ENCODE results near the gene BPNT1. TPM values are rescaled to one million over a fixed set of nuclear protein-coding genes. Genes with fewer than 3 reads are reported as not detected.

The BPNT1 gene
- total and polyA plus RNA-seq, 2 experiments from 2014 or later: 12.2 to 25.1 TPM

DNA sequence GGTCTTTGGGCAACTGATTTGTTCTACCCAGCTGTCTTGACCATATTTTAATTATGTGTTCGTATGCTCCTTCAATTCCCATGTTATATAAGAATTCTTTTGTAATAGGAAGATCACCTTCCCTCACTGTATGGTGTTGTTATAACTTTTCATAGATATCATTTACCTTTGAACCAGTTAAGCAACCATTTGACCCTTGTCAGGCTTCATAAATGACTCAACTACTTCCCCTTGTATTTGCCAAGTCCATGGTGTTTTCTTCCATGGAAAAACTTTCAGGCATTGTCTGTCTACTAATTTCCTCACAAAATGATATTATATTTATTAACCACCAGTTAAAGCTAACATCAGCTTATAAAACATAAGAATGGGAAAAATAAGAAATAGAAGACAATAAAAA, 5.1 kb downstream of the BPNT1 start:
- no peaks in the 10 kb centered on the region for H3K9me2 ChIP-seq (ENCODE audit: insufficient read depth)
- peaks cover 61% of the 10 kb centered on the region for H3K79me2 ChIP-seq (ENCODE audit: insufficient read depth)
- no peak overlapping the region for H3K27ac ChIP-seq
- H3K9ac ChIP-seq: no peak overlapping the region
- H3K9me3 ChIP-seq (ENCODE audit: low read depth): no peaks in the 10 kb centered on the region
- H3K4me2 ChIP-seq (ENCODE audit: unreplicated experiment): no peak overlapping the region
- no peak for DNase-seq
- H3K4me3 ChIP-seq: no peak overlapping the region
- H3K4me1 ChIP-seq (ENCODE audit: insufficient read depth): no peaks in the 10 kb centered on the region
- H2AFZ ChIP-seq: no peak overlapping the region
- H3F3A ChIP-seq (ENCODE audit: insufficient read depth): no peaks in the 10 kb centered on the region
- no peaks in the 10 kb centered on the region for H3K27me3 ChIP-seq (replicated peaks; ENCODE audit: insufficient read depth)
- WGBS, 2 experiments (ENCODE audit: low coverage in 1 of 2, low lambda C conversion rate in 2 of 2, missing lambda C conversion rate in 2 of 2): 97% methylated on average over 1 of the region's 1 CpG
- H4K20me1 ChIP-seq (ENCODE audit: insufficient read depth): no peaks in the 10 kb centered on the region
- no peaks in the 10 kb centered on the region for H3K36me3 ChIP-seq (ENCODE audit: low read depth)
- TF ChIP-seq EZH2 (IDR thresholded peaks at IDR 0.05; ENCODE audit: insufficient read depth, poor library complexity, severe bottlenecking): no peak
- no peak for TF ChIP-seq EZH2phosphoT487 (IDR thresholded peaks at IDR 0.05; ENCODE audit: insufficient read depth, low read depth)
- in situ Hi-C loops (cut with MboI): no loop called here

DNA sequence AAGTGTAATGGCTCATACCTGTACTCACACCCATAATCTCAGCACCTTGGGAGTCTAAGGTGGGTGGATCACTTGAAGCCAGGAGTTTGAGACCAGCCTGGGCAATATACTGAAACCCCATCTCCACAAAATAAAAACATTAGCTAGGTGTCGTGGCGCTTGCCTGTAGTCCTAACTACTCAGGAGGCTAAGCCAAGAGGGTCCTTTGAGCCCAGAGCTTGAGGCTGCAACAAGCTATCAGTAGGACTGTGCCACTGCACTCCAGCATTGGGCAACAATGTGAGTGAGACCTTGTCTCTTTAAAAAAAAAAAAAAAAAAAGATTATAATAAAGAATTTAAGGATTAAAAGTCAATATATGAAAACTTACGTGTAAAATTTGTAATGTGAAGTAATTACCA, 11.7 kb downstream of the BPNT1 start:
- no peak overlapping the region for H3K9ac ChIP-seq
- no peak for TF ChIP-seq EZH2phosphoT487 (IDR thresholded peaks at IDR 0.05; ENCODE audit: insufficient read depth, low read depth)
- TF ChIP-seq EZH2 (IDR thresholded peaks at IDR 0.05; ENCODE audit: insufficient read depth, poor library complexity, severe bottlenecking): no peak
- no peaks in the 10 kb centered on the region for H4K20me1 ChIP-seq (ENCODE audit: insufficient read depth)
- H3K36me3 ChIP-seq (ENCODE audit: low read depth): peaks cover under 1% of the 10 kb centered on the region
- DNase-seq: no peak
- H3K9me3 ChIP-seq (ENCODE audit: low read depth): no peaks in the 10 kb centered on the region
- in situ Hi-C loops (cut with MboI): no loop called here
- peaks cover 6% of the 10 kb centered on the region; the same call in 1 of the 2 replicates for H3K79me2 ChIP-seq (ENCODE audit: insufficient read depth)
- H3F3A ChIP-seq (ENCODE audit: insufficient read depth): peaks cover 3% of the 10 kb centered on the region; the same call in 1 of the 2 replicates
- no peaks in the 10 kb centered on the region for H3K4me1 ChIP-seq (ENCODE audit: insufficient read depth)
- H2AFZ ChIP-seq: no peak overlapping the region
- WGBS, 2 experiments (ENCODE audit: low coverage in 1 of 2, low lambda C conversion rate in 2 of 2, missing lambda C conversion rate in 2 of 2): 94 to 96% methylated on average over 3 of the region's 3 CpGs
- no peaks in the 10 kb centered on the region for H3K9me2 ChIP-seq (ENCODE audit: insufficient read depth)
- H3K4me3 ChIP-seq: no peak overlapping the region
- no peak overlapping the region for H3K4me2 ChIP-seq (ENCODE audit: unreplicated experiment)
- H3K27me3 ChIP-seq (replicated peaks; ENCODE audit: insufficient read depth): no peaks in the 10 kb centered on the region
- H3K27ac ChIP-seq: no peak overlapping the region

DNA sequence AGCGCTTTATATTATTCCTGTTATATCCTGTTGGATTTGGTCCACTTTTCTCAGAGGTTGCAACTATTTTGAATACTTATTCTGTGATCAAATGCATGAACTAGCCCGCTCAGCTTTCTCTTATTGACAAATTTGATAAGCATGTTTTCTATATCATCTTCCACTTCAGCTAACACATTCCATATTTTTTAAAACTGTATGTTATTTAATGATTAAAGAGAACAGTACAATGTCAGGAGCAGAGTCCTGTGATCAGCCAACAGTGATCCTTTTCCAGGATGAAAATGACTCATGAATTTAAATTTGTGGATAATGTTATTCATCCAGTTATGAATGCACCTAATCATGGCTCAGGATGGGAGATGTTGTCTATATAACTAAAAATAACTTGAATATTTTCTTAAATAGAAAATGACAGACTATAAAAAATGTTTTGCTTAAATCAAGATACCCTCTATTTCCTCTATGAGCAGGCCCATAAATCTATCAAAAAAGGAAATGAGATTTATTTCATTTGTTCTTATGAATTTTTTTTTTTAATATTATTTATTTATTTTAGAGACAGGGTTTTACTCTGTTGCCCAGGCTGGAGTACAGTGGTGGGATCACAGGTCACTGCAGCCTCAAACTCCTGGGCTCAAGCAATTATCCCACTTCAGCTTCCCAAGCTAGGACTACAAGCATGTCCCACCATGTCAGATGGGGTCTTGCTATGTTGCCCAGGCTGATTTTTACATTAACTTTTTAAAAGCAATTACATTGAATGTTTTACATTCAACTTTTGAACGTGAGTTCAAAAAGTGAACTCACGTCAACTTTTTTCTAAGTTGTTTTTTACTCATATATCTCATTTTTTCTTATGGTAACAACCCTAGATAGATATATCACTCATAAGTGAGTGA, 12.5 kb downstream of the BPNT1 start:
- TF ChIP-seq EZH2phosphoT487 (IDR thresholded peaks at IDR 0.05; ENCODE audit: insufficient read depth, low read depth): no peak
- TF ChIP-seq EZH2 (IDR thresholded peaks at IDR 0.05; ENCODE audit: insufficient read depth, poor library complexity, severe bottlenecking): no peak
- in situ Hi-C loops (cut with MboI): no loop called here
- Histone ChIP-seq H3K4me3 (no peak overlapping the region), H3F3A (ENCODE audit: insufficient read depth) (peaks cover 3% of the 10 kb centered on the region; the same call in 1 of the 2 replicates), H3K9me3 (ENCODE audit: low read depth) (no peaks in the 10 kb centered on the region), H3K9me2 (ENCODE audit: insufficient read depth) (no peaks in the 10 kb centered on the region), H2AFZ (no peak overlapping the region), H3K79me2 (ENCODE audit: insufficient read depth) (peaks cover 6% of the 10 kb centered on the region; the same call in 1 of the 2 replicates), H3K4me2 (ENCODE audit: unreplicated experiment) (no peak overlapping the region), H3K27me3 (replicated peaks; ENCODE audit: insufficient read depth) (no peaks in the 10 kb centered on the region), H3K27ac (no peak overlapping the region), H4K20me1 (ENCODE audit: insufficient read depth) (no peaks in the 10 kb centered on the region), H3K36me3 (ENCODE audit: low read depth) (peaks cover 7% of the 10 kb centered on the region), H3K4me1 (ENCODE audit: insufficient read depth) (no peaks in the 10 kb centered on the region), H3K9ac (no peak overlapping the region)
- peak; percentile 27 for DNase-seq
- 87 to 91% methylated on average over 4 of the region's 4 CpGs for WGBS, 2 experiments (ENCODE audit: low coverage in 1 of 2, low lambda C conversion rate in 2 of 2, missing lambda C conversion rate in 2 of 2)

DNA sequence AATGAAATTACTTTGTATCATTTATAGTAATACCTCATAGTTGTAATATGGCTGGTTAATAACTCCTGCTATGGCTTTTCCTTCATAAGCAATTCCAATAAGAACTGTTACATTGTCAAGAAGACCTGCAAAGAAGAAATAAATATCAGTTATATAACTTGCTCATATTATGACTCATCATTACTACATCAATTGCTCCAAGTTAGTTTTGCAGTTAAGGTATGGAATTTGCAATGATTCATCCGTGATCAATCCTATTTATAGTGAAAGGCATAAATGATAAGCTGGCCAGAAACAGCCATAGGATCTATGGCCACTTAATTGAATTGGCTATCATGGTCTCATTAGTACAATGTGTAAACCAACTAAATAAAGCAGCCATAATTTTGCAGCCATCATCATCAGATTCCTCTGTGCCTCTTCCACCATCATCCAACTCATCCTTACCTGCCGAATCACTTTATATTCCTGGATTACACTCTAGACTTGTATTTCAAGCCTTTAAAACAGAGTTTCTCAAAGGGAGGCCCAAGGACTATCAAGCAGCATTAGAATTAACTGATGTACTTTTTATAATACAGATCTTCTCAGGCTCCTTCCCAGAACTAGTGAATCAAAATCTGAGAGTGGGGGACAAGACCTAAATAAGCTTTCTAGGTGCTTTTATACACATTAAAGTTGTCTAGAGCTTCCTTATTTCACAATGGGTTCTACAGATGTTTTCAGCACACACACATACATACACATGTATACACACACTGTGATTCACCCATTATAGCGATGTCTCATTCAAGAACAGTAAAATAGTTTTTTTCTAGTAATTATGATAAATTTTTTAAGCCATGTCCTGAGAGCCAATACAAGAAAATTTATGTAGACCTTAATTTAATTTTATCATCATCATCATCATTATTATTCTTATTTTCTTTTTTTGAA, 22.1 kb downstream of the BPNT1 start:
- no peaks in the 10 kb centered on the region for H3K79me2 ChIP-seq (ENCODE audit: insufficient read depth)
- in situ Hi-C loops (cut with MboI): no loop called here
- H3K4me1 ChIP-seq (ENCODE audit: insufficient read depth): peaks cover 7% of the 10 kb centered on the region
- peak; percentile 38 for DNase-seq
- TF ChIP-seq EZH2phosphoT487 (IDR thresholded peaks at IDR 0.05; ENCODE audit: insufficient read depth, low read depth) (no peak), EZH2 (IDR thresholded peaks at IDR 0.05; ENCODE audit: insufficient read depth, poor library complexity, severe bottlenecking) (no peak)
- H3K4me3 ChIP-seq: no peak overlapping the region
- no peak overlapping the region for H3K4me2 ChIP-seq (ENCODE audit: unreplicated experiment)
- H3K27me3 ChIP-seq (replicated peaks; ENCODE audit: insufficient read depth): no peaks in the 10 kb centered on the region
- H3K9me3 ChIP-seq (ENCODE audit: low read depth): no peaks in the 10 kb centered on the region
- no peaks in the 10 kb centered on the region for H3K9me2 ChIP-seq (ENCODE audit: insufficient read depth)
- peaks cover 12% of the 10 kb centered on the region; the same call in 1 of the 2 replicates for H3K36me3 ChIP-seq (ENCODE audit: low read depth)
- H3F3A ChIP-seq (ENCODE audit: insufficient read depth): no peaks in the 10 kb centered on the region
- H3K9ac ChIP-seq: no peak overlapping the region
- H4K20me1 ChIP-seq (ENCODE audit: insufficient read depth): no peaks in the 10 kb centered on the region
- no peak overlapping the region for H2AFZ ChIP-seq
- H3K27ac ChIP-seq: no peak overlapping the region
- 81 to 86% methylated on average over 3 of the region's 3 CpGs for WGBS, 2 experiments (ENCODE audit: low coverage in 1 of 2, low lambda C conversion rate in 2 of 2, missing lambda C conversion rate in 2 of 2)

Measured in GM23248 (cell line).